NCI-H345 treated with DMSO at 0.1 percent for 48 hours (cell line): ENCODE results near the gene TEX12.

ENCODE experiments used
- DNase-seq: peaks from one replicate; lab custom pipeline; 2025; ENCODE audit not compliant: unreplicated experiment; lab: John Stamatoyannopoulos, UW

The TEX12 gene

DNA sequence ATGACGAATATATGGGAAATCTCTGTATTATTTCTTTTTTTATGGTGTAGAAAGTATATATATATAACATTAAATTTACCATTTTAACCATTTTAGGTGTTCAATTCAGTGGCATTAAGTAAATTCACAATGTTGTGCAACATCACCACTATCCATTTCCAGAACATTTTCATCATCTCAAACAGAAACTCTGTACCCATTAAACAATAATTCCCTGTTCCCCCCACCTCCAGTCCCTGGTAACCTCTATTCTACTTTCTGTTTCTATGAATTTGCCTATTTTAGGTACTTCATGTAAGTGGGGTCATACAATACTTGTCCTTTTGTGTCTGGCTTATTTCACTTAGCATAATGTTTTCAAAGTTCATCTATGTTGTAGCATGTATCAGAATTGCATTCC is 43.7 kb downstream of the TEX12 start:
- DNase-seq = no peak

DNA sequence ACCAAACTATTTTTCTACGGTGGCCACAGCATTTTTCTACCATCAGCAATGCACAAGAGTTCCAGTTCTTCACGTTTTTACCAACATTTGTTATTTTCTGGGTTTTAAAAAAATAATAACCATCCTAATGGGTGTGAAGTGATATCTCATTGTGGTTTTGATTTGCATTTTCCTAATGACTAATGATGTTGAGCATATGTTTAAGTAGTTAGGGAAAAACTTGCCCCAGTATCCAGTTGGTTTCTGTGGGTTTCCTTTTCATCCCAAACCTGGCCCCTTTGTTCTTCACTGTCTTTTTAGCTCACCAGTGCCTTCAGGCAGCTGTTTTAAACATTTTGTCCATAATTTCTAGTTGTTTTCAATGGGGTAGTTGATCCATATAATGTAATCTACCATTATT is 44.4 kb downstream of the TEX12 start:
- DNase-seq = no peak

DNA sequence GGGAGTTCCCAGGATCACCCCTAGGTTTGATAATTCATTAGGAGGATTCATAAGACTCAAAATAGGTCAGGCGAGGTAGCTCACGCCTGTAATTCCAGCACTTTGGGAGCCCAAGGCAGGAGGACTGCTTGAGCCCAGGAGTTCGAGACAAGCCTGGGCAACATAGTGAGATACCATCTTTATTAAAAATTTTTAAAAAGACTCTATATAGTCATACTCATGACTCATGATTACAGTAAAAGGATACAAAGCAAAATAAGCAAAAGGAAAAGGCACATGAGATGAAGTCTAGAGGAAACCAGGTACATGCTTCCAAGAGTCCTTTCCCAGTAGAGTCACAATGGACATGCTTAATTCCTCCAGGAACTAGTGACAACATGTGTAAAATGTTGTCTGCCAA is 45.1 kb downstream of the TEX12 start:
- no peak for DNase-seq

DNA sequence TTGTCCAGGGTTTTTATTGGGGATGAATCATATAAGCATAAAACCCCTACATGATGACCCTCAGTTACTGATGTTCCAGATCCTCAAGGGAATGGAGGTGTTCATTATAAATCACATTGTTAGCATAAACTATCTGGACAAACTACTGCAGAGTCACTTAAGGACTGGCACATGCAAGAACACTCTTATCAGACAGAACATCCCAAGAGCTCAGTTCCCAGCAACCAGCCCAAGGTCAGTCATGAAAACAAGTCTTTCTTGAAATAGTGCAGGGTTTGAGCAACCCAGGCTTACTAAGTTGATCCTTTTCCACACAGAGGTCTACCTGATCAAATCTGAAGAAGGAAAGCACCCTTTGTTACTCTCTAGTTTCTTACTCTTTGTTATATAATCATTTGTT is 45.5 kb downstream of the TEX12 start:
- DNase-seq = no peak

DNA sequence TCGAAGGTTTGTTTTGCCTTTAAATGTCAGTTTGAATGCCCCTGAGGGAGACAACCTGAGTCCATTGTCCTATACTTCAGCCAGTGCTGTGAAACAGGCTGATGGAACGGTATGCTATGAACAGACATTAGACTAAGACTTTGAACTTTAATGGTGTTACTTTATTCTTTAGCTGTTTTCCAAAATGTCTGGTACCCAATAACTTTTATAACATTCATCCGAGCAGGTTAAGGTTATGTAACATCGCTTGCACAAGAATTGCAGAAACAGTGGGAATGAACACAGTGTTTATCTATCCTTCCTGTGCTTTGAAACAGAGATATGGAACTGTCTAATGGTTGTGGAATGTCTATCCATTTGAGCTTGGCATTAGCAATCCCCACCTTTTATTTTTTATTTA is 46.6 kb downstream of the TEX12 start:
- DNase-seq = no peak

DNA sequence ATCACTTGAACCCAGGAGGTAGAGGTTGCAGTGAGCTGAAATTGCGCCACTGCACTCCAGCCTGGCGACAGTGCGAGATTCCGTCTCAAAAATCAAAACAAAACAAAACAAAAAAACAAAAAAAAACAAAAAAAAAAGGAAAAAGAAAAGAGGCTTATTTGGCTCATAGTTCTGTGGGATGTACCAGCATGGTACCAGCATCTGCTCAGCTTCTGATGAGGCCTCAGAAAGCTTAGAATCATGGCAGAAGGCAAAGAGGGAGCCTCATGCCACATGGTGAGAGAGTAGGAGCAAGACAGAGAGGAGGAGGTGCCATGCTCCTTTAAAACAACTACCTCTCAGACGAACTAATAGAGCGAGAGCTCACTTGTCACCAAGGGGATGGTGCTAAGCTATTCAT is 48.4 kb downstream of the TEX12 start:
- no peak for DNase-seq

DNA sequence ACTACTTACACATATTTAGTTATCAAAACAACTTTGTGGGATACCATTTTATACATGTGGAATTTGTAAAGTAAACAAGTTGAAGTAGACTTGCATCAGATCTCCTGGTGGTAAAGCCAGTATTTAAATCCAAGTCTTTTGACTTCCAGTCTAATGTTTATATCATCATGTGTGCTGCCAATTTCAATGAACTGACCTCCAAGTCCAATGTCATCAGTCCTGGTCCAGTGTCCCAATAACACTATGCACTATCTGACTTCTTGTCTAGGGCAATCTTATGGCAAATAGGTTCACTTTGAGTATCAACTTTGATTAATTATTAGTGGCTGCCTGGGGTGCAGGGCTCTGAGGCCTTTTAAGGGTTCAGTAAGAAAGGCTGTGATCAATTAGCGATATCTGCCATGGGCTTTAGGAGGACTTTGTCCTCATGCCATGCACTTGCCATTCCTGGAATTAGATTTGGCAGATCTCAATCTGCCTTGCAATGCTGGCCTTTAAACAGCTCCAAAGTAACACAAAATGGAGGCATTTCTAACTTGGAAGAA is 49.5 kb downstream of the TEX12 start:
- no peak for DNase-seq

DNA sequence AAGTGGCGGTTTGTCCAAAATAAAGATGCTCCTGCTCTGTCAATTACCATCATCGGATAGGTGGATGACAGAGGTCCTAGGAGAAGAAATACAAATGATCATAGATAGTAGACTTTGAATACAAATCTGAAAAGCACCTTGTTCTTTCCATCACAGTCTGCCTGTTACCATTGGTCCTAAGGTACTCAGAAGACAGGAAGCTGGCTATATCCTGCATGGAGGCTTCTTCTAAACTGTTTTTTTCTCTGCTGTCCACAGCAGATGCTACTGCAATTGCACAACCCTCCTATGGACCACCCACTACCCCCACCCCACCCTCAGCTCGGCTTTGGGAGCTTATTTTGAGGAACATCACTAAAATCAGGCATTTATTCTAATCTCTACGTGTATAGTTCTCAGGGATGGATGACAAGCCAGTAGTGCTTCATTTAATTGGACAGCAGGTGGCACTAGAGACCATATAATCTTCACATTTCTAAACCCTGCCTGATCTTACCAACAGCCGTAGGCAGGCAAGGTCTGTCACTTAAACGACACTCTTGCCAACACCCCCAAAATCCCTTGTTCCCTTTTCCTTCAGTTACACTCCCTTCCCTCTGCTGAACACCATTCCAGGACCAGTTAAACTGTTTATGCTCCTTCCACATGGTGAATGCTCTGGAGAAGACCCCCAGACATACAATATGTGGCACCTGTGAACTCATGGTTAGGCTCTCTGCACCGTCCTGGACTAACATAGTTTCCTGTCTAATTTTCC is 52.5 kb downstream of the TEX12 start:
- peak; percentile 76 for DNase-seq

DNA sequence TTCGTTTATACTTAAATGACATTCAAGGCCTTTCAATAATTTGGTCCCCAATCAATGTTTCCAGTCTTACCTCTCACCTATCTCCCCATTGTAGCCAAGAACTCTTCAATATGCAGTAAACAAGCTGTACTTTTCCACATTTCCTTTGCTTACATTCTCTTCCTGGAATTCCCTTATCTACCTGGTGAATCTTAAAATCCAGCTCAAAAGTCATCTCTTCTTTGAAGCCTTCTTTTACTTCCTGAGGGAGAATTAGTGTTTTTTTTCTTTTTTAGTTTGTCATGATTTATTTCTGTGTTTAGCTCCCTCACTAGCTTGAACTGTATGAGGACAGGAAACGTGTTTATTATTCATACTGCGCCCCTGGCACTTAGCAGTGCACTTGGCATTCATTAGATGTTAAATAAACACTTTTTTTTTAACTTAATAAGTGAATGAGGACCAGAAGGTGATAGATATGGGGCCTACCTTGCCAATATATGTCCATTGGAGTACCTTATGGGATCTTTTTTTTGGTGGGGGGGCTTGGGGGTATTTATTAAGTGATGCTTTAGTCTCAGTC is 54.2 kb downstream of the TEX12 start:
- no peak for DNase-seq
